K562 (cell line): ENCODE results near the gene RFNG. TPM values are rescaled to one million over a fixed set of nuclear protein-coding genes. Genes with fewer than 3 reads are reported as not detected.

Source experiments
- CBX5 ChIP-seq: IDR thresholded peaks from 2 replicates; pipeline ENCODE4 v1.6.1; 2014; ENCODE audit warnings: low read depth, borderline replicate concordance
- CGGBP1 ChIP-seq: fragments of 250-450 bp; sonication (Bioruptor Pico); IDR thresholded peaks from 2 replicates; pipeline ENCODE4 v1.9.0; 2021; ENCODE audit warnings: mild to moderate bottlenecking
- EWSR1 ChIP-seq: fragments of 450-650 bp; IDR thresholded peaks from 2 replicates; pipeline ENCODE4 v1.6.1; 2018; ENCODE audit warnings: borderline replicate concordance, mild to moderate bottlenecking, low read depth, moderate library complexity; ENCODE audit not compliant: partially characterized antibody
- ID3 ChIP-seq, 2 experiments: fragments of 250-450 bp in 1 of 2; fragments of 450-650 bp in 1 of 2; sonication (Bioruptor Pico) in 1 of 2; IDR thresholded peaks; 2 replicates each; pipeline versions ENCODE4 v1.6.1 to v1.8.0; 2016 to 2021; ENCODE audit warnings: mild to moderate bottlenecking in 2 of 2, moderate library complexity in 2 of 2, missing compliant biosample characterization in 1 of 2, missing genetic modification characterization in 1 of 2
- KLF6 ChIP-seq: fragments of 250-450 bp; sonication (Bioruptor Pico); IDR thresholded peaks from 2 replicates; pipeline ENCODE4 v1.4.0; 2020; ENCODE audit warnings: mild to moderate bottlenecking, moderate library complexity, borderline replicate concordance
- MLX ChIP-seq, 2 experiments: fragments of 450-650 bp in 1 of 2; sonication (generic) in 1 of 2; formaldehyde crosslinking; conservative IDR thresholded peaks; 2 replicates each; pipeline versions ENCODE4 v1.4.0 to v1.8.1; 2020 to 2022; ENCODE audit warnings: mild to moderate bottlenecking in 1 of 2, missing genetic modification reagents in 1 of 2
- NCOR1 ChIP-seq: fragments of 450-650 bp; IDR thresholded peaks from 2 replicates; pipeline ENCODE4 v1.6.1; 2016; ENCODE audit warnings: mild to moderate bottlenecking, moderate library complexity
- PHF20 ChIP-seq: fragments of 450-650 bp; IDR thresholded peaks from 2 replicates; pipeline ENCODE4 v1.6.1; 2018; ENCODE audit not compliant: partially characterized antibody
- RAD21 ChIP-seq, 2 experiments: fragments of 250-450 bp in 1 of 2; fragments of 450-650 bp in 1 of 2; sonication (Bioruptor Pico) in 1 of 2; formaldehyde crosslinking in 1 of 2; IDR thresholded peaks in 1 of 2; conservative IDR thresholded peaks in 1 of 2; 2 replicates each; pipeline versions ENCODE4 v1.4.0 to v1.8.0; 2020 to 2022; ENCODE audit warnings: mild to moderate bottlenecking in 2 of 2, moderate library complexity in 1 of 2
- SIRT6 ChIP-seq: IDR thresholded peaks from one replicate; pipeline ENCODE4 v1.6.1; 2012; ENCODE audit warnings: low read depth, mild to moderate bottlenecking, control low read depth, inconsistent platforms, low read length, moderate library complexity
- SP1 ChIP-seq: sonication (generic); formaldehyde crosslinking; IDR thresholded peaks from 2 replicates; pipeline ENCODE4 v1.8.1; 2022; ENCODE audit warnings: mild to moderate bottlenecking, missing genetic modification reagents
- U2AF2 ChIP-seq: fragments of 200-400 bp; formaldehyde crosslinking; optimal IDR thresholded peaks from 2 replicates; pipeline ENCODE3; 2017; ENCODE audit warnings: low read depth, mild to moderate bottlenecking, low read length
- UBTF ChIP-seq, 2 experiments: IDR thresholded peaks; 2 replicates each; pipeline ENCODE4 v1.6.1; 2012; ENCODE audit warnings: improper control_type of control experiment in 2 of 2, low read depth in 2 of 2, low read length in 2 of 2, borderline replicate concordance in 1 of 2
- ZBTB8A ChIP-seq: fragments of 450-650 bp; IDR thresholded peaks from 2 replicates; pipeline ENCODE4 v1.6.1; 2018; ENCODE audit warnings: mild to moderate bottlenecking, moderate library complexity; ENCODE audit not compliant: partially characterized antibody
- ZFX ChIP-seq: sonication (generic); formaldehyde crosslinking; IDR thresholded peaks from 2 replicates; pipeline ENCODE4 v1.8.0; 2022; ENCODE audit warnings: mild to moderate bottlenecking, missing genetic modification reagents, moderate library complexity
- ZNF133 ChIP-seq: fragments of 250-450 bp; sonication (Bioruptor Pico); IDR thresholded peaks from 2 replicates; pipeline ENCODE4 v1.4.0; 2020; ENCODE audit warnings: mild to moderate bottlenecking
- ZNF224 ChIP-seq: sonication (generic); formaldehyde crosslinking; IDR thresholded peaks from 2 replicates; pipeline ENCODE4 v1.8.0; 2022; ENCODE audit warnings: mild to moderate bottlenecking, missing genetic modification reagents
- ZNF253 ChIP-seq: fragments of 250-450 bp; sonication (Bioruptor Pico); conservative IDR thresholded peaks from 2 replicates; pipeline ENCODE4 v1.6.1; 2021; ENCODE audit warnings: mild to moderate bottlenecking
- ZNF77 ChIP-seq: fragments of 250-450 bp; sonication (Bioruptor Pico); IDR thresholded peaks from 2 replicates; pipeline ENCODE4 v1.5.0; 2020
- polyA plus RNA-seq, 8 experiments: library from polyadenylated mRNA; depleted of rRNA in 4 of 8; stranded (reverse) in 5 of 8; unstranded in 3 of 8; fragments of >200 nt; fragmentation: Nextera tagmentation in 2 of 8; fragmentation: Illumina TruSeq in 1 of 8; extraction: Ambion mirVana in 2 of 8; extraction: Trizol in 1 of 8; gene quantifications; 2 replicates each; pipeline versions ENCODE4 v1.2.1 to v1.2.3, GENCODE V29; 2011 to 2014; ENCODE audit warnings: inconsistent platforms in 1 of 8, missing spikeins in 1 of 8
- total RNA-seq, 7 experiments: library from RNA; depleted of rRNA in 6 of 7; stranded (reverse); fragments of >200 nt in 6 of 7; fragmentation: Illumina TruSeq in 2 of 7; extraction: Trizol in 2 of 7; gene quantifications; 2 replicates each; pipeline versions ENCODE4 v1.2.1 to v1.2.3, GENCODE V29; 2011 to 2021; ENCODE audit warnings: low replicate concordance in 1 of 7

The RFNG gene
- total and polyA plus RNA-seq, 9 of the 15 experiments (the other 6 are each of a cell fraction or from before 2014, with no cell fraction given) = 0.32 to 32.8 (median 9.5) TPM

GRCh38 chr17:82023447-82024241 lies 28.0 kb downstream of the RFNG start (continued):
- TF ChIP-seq ID3 (CRISPR knock-in tag; IDR thresholded peaks at IDR 0.05) (no peak), ID3 (tag; IDR thresholded peaks at IDR 0.05) (no peak), MLX (CRISPR knock-in tag; conservative IDR thresholded peaks at IDR 0.05) (0 out of 4 replicates have a peak, but pooled peaks of 1 of the 2 experiments have one; percentile 37), NCOR1 (no peak), ZNF253 (CRISPR knock-in tag) (no peak), UBTF (IDR thresholded peaks at IDR 0.05; ENCODE audit: borderline replicate concordance in 1 of 2, low read depth in 2 of 2, low read length in 2 of 2) (0 out of 4 replicates have a peak, but pooled peaks of 1 of the 2 experiments have one; percentile 50), CBX5 (no peak), ZNF224 (no peak), ZNF77 (CRISPR knock-in tag) (no peak), EWSR1 (no peak), SIRT6 (no peak), U2AF2 (no peak), RAD21 (CRISPR knock-in tag; conservative IDR thresholded peaks at IDR 0.05 in 1 of 2, IDR thresholded peaks at IDR 0.05 in 1 of 2) (no peak), CGGBP1 (no peak), PHF20 (peak; percentile 56), SP1 (CRISPR knock-in tag) (no peak), ZBTB8A (no peak), ZFX (CRISPR knock-in tag) (peak; percentile 60), KLF6 (CRISPR knock-in tag) (no peak), ZNF133 (CRISPR knock-in tag) (no peak)
